ENCODE measurements around the gene CAMTA1.

GRCh38 chr1:7227654-7228053 is 442.4 kb downstream of the CAMTA1 start:
- TF ChIP-seq CTCF (IDR thresholded peaks at IDR 0.05), result no peak
- no peak for TF ChIP-seq POLR2AphosphoS5 (IDR thresholded peaks at IDR 0.05; ENCODE audit: low read depth, low read length)
